ENCODE data around the gene DAB1. TPM values are rescaled to one million over a fixed set of nuclear protein-coding genes. Genes with fewer than 3 reads are reported as not detected.

Gene DAB1
- total and polyA plus RNA-seq, 7 donors: under 0.01 to 1.1 (median 0.75) TPM; not detected in 1

DNA sequence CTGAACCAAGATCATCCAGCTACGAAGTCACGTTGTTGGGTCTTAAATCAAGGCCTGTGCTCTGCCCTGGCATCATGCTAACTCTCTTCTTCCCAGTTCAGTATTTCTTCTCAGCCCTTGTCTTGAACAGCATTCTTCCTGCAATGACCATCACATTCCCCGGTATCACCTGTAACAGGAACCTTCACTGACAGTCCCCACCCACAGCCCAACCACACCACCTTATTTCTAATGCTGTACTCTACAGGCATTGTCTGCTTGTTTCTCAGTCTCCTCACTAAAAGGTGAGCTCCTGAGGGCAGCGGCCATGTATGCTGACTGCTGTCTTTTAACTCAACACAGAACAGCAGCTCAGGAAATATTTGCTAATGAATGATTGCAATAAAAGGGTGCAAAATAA lies 54.0 kb downstream of the DAB1 start:
- intact Hi-C loops (cut with DNase I): no loop called here
- Histone ChIP-seq H3K4me1 (no peaks in the 10 kb centered on the region), H3K4me3 (no peak overlapping the region), H3K9me3 (peaks cover 0 to 9% (median 0%) of the 10 kb centered on the region in 4 donors), H3K36me3 (no peaks in the 10 kb centered on the region), H3K27me3 (no peaks in the 10 kb centered on the region), H3K27ac (no peak overlapping the region)
- TF ChIP-seq EP300 (IDR thresholded peaks at IDR 0.05) (no peak), POLR2A (IDR thresholded peaks at IDR 0.05) (no peak), POLR2AphosphoS5 (IDR thresholded peaks at IDR 0.05) (no peak)
- TF ChIP-seq, protein P1, sequence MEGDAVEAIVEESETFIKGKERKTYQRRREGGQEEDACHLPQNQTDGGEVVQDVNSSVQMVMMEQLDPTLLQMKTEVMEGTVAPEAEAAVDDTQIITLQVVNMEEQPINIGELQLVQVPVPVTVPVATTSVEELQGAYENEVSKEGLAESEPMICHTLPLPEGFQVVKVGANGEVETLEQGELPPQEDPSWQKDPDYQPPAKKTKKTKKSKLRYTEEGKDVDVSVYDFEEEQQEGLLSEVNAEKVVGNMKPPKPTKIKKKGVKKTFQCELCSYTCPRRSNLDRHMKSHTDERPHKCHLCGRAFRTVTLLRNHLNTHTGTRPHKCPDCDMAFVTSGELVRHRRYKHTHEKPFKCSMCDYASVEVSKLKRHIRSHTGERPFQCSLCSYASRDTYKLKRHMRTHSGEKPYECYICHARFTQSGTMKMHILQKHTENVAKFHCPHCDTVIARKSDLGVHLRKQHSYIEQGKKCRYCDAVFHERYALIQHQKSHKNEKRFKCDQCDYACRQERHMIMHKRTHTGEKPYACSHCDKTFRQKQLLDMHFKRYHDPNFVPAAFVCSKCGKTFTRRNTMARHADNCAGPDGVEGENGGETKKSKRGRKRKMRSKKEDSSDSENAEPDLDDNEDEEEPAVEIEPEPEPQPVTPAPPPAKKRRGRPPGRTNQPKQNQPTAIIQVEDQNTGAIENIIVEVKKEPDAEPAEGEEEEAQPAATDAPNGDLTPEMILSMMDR (IDR thresholded peaks at IDR 0.05): no peak
- 74 to 86% methylated on average over 4 of the region's 4 CpGs for WGBS, 2 donors
- no peak for DNase-seq

DNA sequence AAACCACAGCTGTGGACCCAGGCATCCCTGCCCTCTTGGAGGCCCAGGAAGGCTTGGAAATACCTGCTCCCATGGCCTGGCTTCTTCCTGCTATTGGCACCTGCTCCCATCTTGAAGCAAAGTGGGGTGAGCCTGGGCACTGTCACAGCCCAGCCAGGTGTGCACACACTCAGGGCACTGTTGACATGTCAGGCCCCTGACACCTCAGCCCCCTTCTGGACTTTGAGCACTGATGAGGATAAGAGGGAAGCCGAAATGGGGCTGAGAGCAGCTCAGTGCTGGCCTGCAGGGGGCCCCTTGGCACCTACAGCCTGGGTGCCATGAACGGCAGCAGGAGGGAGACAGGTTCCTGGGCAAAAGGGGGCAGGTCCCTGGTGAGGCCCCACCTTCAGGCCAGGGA lies 55.9 kb downstream of the DAB1 start:
- Histone ChIP-seq H3K36me3 (no peaks in the 10 kb centered on the region), H3K4me1 (no peaks in the 10 kb centered on the region), H3K9me3 (peaks cover 0 to 9% (median 0%) of the 10 kb centered on the region in 4 donors), H3K27ac (no peak overlapping the region), H3K4me3 (no peak overlapping the region), H3K27me3 (no peaks in the 10 kb centered on the region)
- no peak for DNase-seq
- intact Hi-C loops (cut with DNase I): no loop called here
- TF ChIP-seq, protein P1 (IDR thresholded peaks at IDR 0.05): no peak
- no peak for TF ChIP-seq POLR2AphosphoS5 (IDR thresholded peaks at IDR 0.05)
- no peak for TF ChIP-seq EP300 (IDR thresholded peaks at IDR 0.05)
- no peak for TF ChIP-seq POLR2A (IDR thresholded peaks at IDR 0.05)
- WGBS, 2 donors: 62 to 92% methylated on average over 2 of the region's 2 CpGs

DNA sequence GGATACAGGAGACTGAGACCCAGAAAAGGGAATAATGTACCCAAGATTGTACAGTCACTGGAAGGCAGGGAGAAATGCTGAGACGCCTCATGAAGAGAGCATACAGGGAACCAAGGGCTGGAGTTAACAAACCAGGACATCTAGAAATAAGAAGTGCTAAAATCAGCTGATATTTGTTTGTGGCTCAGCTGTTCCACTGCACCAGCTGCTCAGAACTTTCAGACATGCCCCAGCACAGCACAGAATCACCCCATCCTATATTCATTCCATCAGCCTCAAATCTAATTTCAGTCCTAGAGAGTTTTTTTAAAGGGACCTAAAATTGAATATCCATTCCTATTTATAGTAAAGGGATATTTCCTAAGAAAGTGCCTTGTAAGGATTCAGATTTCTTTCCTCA lies 60.2 kb downstream of the DAB1 start:
- Histone ChIP-seq H3K27ac (no peak overlapping the region), H3K4me3 (no peak overlapping the region), H3K9me3 (peaks cover 0 to 5% (median 1%) of the 10 kb centered on the region in 4 donors), H3K36me3 (no peaks in the 10 kb centered on the region), H3K4me1 (no peaks in the 10 kb centered on the region), H3K27me3 (no peaks in the 10 kb centered on the region)
- DNase-seq: no peak
- TF ChIP-seq EP300 (IDR thresholded peaks at IDR 0.05): no peak
- TF ChIP-seq, protein P1 (IDR thresholded peaks at IDR 0.05): no peak
- TF ChIP-seq POLR2AphosphoS5 (IDR thresholded peaks at IDR 0.05): no peak
- no peak for TF ChIP-seq POLR2A (IDR thresholded peaks at IDR 0.05)
- intact Hi-C loops (cut with DNase I): no loop called here
- WGBS, 2 donors: 78 to 81% methylated on average over 1 of the region's 1 CpG

DNA sequence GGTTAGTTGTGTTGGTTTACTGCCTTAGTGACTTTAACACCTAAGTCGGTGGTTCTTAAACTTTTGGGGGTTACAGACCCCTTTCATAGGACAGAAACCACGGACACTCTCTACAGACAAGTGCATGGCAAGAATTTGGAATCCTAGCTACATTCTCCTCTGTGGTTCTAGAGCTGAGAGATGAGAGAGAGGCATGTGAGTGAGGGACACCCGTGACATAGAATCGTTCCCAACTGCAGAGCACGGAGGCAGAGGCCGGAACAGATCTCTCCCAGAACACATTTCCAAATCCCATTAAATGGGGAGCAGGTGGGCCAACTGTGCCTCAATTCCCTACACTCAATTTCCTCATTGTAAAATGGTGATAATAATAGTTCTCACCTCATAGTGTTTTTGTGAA lies 60.7 kb downstream of the DAB1 start:
- no peaks in the 10 kb centered on the region for H3K27me3 ChIP-seq
- intact Hi-C loops (cut with DNase I): no loop called here
- no peaks in the 10 kb centered on the region for H3K36me3 ChIP-seq
- TF ChIP-seq POLR2A (IDR thresholded peaks at IDR 0.05) (no peak), POLR2AphosphoS5 (IDR thresholded peaks at IDR 0.05) (no peak), EP300 (IDR thresholded peaks at IDR 0.05) (no peak)
- TF ChIP-seq, protein P1 (IDR thresholded peaks at IDR 0.05): no peak
- H3K9me3 ChIP-seq: peaks cover 0 to 6% (median 3%) of the 10 kb centered on the region in 4 donors
- H3K4me3 ChIP-seq: no peak overlapping the region
- H3K27ac ChIP-seq: no peak overlapping the region
- H3K4me1 ChIP-seq: no peaks in the 10 kb centered on the region
- no peak for DNase-seq
- 85 to 92% methylated on average over 6 of the region's 6 CpGs for WGBS, 2 donors

DNA sequence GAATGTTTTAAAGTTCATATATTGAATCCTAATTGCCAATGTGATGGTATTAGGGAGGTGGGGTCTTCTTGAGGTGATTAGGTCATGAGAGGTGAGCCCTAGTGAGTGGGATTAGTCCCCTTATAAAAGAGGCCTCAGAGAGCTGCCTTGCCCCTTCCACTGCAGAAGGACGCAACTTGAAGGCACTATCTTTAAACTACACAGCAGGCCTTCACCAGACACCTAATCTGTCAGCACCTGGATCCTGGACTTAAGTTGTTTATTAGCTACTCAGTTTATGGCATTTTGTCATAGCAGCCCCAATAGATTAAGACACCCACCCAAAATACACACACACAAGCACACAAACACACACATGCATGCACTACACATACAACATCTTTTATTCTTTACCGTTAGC lies 61.4 kb downstream of the DAB1 start:
- intact Hi-C loops (cut with DNase I): no loop called here
- 66 to 67% methylated on average over 2 of the region's 2 CpGs for WGBS, 2 donors
- no peaks in the 10 kb centered on the region for H3K27me3 ChIP-seq
- no peak for TF ChIP-seq POLR2AphosphoS5 (IDR thresholded peaks at IDR 0.05)
- TF ChIP-seq, protein P1 (IDR thresholded peaks at IDR 0.05): no peak
- TF ChIP-seq POLR2A (IDR thresholded peaks at IDR 0.05): no peak
- TF ChIP-seq EP300 (IDR thresholded peaks at IDR 0.05): no peak
- H3K36me3 ChIP-seq: no peaks in the 10 kb centered on the region
- H3K4me1 ChIP-seq: no peaks in the 10 kb centered on the region
- peaks cover 0 to 6% (median 2%) of the 10 kb centered on the region in 4 donors for H3K9me3 ChIP-seq
- DNase-seq: no peak
- no peak overlapping the region for H3K27ac ChIP-seq
- H3K4me3 ChIP-seq: no peak overlapping the region

Measured in sigmoid colon (tissue), 7 donors.